CD1c-positive myeloid dendritic cell (primary cell): ENCODE measurements around the gene PCBP3.

ENCODE experiments used
- DNase-seq: peaks from one replicate; pipeline ENCODE4 v3.0.0-alpha.2; 2016; ENCODE audit errors: extremely low spot score

Gene PCBP3

GRCh38 chr21:45753445-45753844 is 109.9 kb downstream of the PCBP3 start:
- no peak for DNase-seq

- no peak for DNase-seq
These were observed 112.5 kb downstream of the PCBP3 start for GRCh38 chr21:45756029-45756428.

- no peak for DNase-seq
These were observed 113.1 kb downstream of the PCBP3 start for GRCh38 chr21:45756669-45757068.

GRCh38 chr21:45761704-45762103 is 118.2 kb downstream of the PCBP3 start:
- DNase-seq = no peak

- DNase-seq = no peak
These were observed 119.5 kb downstream of the PCBP3 start for GRCh38 chr21:45763074-45763473.

GRCh38 chr21:45763506-45763905 is 120.0 kb downstream of the PCBP3 start:
- no peak for DNase-seq

- DNase-seq = no peak
These were observed 121.3 kb downstream of the PCBP3 start for GRCh38 chr21:45764792-45765191.

- no peak for DNase-seq
These were observed 121.8 kb downstream of the PCBP3 start for GRCh38 chr21:45765375-45765774.

- no peak for DNase-seq
These were observed 122.5 kb downstream of the PCBP3 start for GRCh38 chr21:45766055-45766454.

GRCh38 chr21:45766501-45766900 is 123.0 kb downstream of the PCBP3 start:
- no peak for DNase-seq

GRCh38 chr21:45767071-45768006 is 123.8 kb downstream of the PCBP3 start:
- DNase-seq = no peak

- no peak for DNase-seq
These were observed 124.7 kb downstream of the PCBP3 start for GRCh38 chr21:45768011-45768739.

- DNase-seq = no peak
These were observed 125.2 kb downstream of the PCBP3 start for GRCh38 chr21:45768740-45769048.

- no peak for DNase-seq
These were observed 125.8 kb downstream of the PCBP3 start for GRCh38 chr21:45769294-45769693.

- DNase-seq = no peak
These were observed 126.4 kb downstream of the PCBP3 start for GRCh38 chr21:45769896-45770295.

- no peak for DNase-seq
These were observed 128.7 kb downstream of the PCBP3 start for GRCh38 chr21:45772180-45772579.

GRCh38 chr21:45774291-45774690 is 130.8 kb downstream of the PCBP3 start:
- DNase-seq = no peak

- no peak for DNase-seq
These were observed 133.4 kb downstream of the PCBP3 start for GRCh38 chr21:45776971-45777370.

- DNase-seq = no peak
These were observed 135.2 kb downstream of the PCBP3 start for GRCh38 chr21:45778686-45779085.

GRCh38 chr21:45779226-45779625 is 135.7 kb downstream of the PCBP3 start:
- no peak for DNase-seq

- DNase-seq = no peak
These were observed 137.1 kb downstream of the PCBP3 start for GRCh38 chr21:45780647-45781046.

- DNase-seq = no peak
These were observed 138.2 kb downstream of the PCBP3 start for GRCh38 chr21:45781741-45782140.

- no peak for DNase-seq
These were observed 143.1 kb downstream of the PCBP3 start for GRCh38 chr21:45786660-45787059.
